Urothelium cell line (cell line): Measurements from ENCODE around the gene CCDC178.
A peak's percentile ranks its signal among the peaks of the same experiment; 100 is the strongest.
"Not testable (repeated sequence)": the region's sequence is repeated elsewhere in the genome, so short reads cannot be mapped to it uniquely, and the experiment has no call there.

Experiments used
- DNase-seq: peaks from one replicate; pipeline ENCODE4 v3.0.0; 2011; ENCODE audit warnings: low spot score, mixed read lengths
- FAIRE-seq: peaks from 2 replicates; lab custom pipeline; 2011; peaks lifted over from hg19 to GRCh38; lab: Jason Lieb, UNC

CCDC178 gene

DNA sequence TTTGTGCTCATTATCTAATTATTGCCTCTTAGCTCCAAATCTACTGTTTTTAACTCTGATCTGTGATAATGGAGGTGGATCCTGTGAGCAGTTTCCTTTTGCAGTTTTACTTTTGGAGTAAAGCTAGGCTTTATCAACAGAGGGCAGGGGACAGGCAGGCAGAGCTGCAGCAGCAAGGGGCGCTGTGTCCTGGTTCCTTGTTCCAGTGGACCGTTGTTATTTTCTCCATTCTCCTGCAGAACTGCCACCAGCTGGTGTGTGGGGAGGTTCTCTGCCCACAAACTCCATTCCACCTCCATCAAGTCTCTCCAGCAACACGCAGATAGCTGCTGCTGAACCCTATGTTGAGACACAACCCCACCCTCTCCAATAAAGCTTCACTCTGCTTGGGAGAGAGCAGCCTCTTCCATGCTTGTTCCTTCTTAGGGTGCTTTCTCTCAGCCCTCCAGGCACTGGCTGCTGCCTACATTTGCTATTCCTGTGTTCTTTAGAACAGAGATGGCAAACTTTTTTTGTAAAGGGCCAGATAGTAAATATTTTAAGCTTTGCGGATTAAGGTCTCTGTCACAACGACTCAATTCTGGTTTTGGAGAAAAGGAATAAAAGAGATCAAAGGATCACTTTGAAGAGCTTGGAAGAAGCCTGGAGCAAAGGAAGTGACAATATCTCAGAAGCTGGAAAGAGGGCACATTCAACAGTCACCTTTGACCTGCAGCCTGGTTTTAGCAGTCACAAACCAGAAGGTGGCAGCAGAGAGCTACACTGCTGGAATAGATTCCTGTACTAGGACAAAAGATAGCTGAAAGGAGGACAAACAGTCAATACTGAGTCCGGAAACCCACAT lies 208.8 kb downstream of the CCDC178 start:
- FAIRE-seq (no peak), DNase-seq (peak; percentile 34)

DNA sequence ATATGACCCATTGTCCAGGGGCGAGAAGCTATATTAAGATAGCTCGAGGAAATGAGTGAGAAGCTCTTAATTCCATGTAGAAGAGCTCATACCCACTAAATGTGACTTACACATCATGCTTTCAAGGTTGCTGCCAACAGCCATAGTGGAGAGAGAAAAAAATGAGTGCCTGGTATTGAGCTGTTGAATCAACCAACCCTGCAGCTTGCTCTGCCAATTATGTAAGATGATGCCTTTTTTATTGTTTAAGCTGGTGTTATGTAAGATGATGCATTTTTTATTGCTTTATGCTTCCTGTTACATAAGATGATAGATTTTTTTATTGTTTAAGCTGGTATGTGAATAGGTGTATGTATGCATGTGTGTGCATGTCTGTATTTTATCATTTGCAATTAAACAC lies 228.2 kb downstream of the CCDC178 start:
- FAIRE-seq = no peak
- DNase-seq = no peak

DNA sequence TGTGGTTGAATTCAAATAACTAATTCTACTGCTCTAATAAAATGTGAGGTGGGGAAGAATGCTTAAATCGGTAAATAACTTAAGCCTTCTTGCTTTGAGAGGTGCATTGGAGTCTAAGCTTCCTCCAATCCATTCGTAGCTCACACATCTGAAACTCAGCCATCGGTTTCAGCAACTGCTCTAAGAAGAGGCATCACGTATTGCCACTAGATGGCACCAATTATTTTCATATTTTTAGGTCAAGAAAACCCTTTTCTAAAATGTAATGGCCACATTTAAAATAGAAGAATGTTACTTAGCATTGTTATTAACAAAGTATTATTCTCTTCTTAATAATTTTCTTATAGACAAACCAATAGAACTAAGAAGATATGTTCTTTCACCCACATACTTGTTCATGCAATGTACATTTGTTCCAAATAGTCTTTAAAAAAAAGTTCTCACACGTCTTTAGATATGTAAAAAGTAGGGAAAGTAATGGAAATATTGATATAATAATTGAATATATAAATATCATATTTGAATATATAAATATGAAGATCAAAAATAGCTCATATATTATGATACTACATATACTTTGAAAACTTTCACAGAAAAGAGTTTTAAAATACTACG lies 229.8 kb downstream of the CCDC178 start:
- no peak for FAIRE-seq
- peak; percentile 13 for DNase-seq

DNA sequence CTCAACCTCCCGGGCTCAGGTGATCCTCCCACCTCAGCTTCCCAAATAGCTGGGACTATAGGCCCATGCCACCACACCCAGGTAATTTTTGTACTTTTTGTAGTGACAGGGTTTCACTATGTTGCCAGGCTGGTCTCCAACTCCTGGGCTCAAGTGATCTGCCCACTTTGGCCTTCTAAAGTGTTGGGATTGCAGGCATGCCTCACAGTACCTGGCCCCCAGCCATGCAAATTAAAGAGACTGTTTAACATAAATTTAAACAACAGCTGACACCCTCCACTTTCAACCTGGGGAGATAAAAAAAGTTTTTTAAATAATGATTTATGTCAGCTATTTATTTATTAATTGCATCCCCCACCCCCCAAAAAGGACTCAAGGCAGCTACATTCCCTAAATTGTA lies 234.7 kb downstream of the CCDC178 start:
- FAIRE-seq = no peak
- no peak for DNase-seq

DNA sequence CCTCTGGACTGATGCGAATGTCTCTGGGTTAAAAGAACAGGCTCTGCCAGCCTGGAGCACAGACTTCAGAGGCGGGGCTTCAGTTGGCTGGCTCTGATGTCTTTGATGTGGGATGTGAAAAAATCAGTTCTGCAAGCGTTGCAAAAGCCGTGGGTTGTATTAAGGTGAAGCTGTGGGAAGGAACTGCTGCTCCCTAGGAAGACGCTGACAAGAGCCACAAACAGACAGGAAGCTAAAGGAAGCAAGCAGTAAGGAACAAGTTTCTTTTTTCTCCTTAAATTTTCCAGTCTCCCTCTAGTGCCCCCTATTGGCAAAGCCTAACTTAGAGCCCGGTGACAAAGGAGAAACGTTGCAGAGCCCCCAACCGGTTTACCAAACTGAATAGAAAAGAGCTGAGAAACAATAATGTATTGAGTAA lies 239.0 kb downstream of the CCDC178 start:
- FAIRE-seq (no peak), DNase-seq (peak; percentile 26)

DNA sequence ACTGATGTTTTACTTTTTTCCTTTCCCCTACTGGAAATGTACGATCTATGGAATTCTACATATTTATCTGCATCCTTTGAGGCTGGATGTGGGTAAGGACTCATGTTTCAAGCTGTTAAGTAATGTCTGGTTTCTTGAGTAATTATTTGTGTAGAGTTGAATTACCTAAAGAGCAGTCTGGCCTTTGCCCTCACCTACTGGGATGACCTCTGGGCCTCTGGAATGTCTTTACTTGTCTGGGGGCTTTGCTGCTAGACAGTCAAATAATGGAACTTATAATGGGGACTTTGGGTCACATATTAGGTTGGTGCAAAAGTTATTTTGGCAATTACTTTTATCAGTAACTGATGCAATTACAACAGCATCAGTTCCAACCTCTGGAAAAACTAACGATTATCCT lies 244.7 kb downstream of the CCDC178 start:
- no peak for FAIRE-seq
- DNase-seq = no peak

DNA sequence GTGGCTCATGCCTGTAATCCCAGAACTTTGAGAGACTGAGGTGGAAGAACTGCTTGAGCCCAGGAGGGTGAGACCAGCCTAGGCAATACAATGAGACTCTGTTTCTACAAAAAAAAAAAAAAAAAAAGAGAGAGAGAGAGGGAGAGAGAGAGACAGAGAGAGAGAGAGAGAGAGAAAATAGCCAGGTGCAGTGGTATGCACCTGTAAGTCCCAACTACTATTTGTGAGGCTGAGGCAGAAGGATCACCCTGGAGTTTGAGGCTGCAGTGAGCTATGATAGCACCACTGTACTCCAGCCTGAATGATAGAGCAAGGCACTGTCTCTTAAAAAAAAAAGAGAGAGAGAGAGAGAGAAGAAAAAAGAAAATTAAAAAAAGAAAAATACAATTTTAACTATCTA lies 245.7 kb downstream of the CCDC178 start:
- DNase-seq = no peak
- FAIRE-seq = no peak

DNA sequence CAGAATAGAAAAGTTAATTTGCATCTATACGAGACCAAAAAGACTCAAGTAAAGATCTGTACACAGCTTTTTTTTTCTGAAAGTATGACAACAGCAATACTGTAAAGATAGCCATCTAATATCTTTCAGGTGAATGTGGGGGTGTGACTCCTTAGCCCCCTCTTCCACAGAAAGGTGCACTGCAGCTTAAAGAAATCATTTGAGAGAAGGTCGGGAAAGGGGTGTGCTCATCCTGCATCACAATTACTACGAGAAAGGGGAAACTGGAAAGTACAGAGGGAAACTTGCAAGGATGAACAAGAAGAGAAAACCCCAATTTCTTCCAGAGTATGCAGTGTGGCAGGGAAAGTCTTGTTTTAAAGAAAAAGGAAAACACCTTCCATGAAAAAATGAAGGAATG lies 255.6 kb downstream of the CCDC178 start:
- no peak for DNase-seq
- no peak for FAIRE-seq

DNA sequence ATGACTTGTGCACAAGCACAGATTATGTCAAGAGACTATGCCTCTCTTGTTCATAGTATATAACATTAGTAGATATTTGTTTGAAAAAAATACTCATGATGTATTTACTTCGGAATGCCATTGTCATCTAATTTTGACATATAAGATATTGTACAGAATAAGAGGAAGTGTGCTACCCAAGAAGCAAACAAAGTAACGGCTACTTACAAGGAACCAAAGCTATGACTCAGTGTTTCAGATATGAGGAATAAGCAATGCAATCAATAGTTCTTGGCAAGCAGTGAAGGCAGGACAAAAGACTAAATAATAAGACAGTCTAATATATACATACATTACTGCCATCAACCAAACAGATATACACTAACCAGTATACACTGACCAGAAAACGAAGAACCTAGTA lies 256.3 kb downstream of the CCDC178 start:
- FAIRE-seq = no peak
- DNase-seq = no peak

DNA sequence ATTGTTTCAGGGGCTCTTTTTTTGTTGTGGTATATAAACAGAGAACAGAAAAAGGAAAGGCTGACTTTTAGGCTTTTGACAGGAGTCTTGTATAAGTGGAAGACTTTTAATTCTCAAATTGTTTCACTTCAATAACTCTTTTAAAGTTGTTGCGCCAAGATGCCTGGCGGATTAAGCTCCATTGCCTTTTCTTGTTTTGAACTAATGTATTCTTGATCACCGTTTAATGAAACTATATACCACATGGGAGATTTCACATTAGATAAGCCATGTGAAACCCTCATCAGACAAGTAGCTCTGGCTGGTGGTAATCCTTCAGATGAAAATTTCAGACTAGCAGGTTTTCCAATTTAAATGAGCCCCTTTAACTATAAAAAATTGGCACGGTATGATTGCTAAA lies 257.4 kb downstream of the CCDC178 start:
- FAIRE-seq = no peak
- no peak for DNase-seq

DNA sequence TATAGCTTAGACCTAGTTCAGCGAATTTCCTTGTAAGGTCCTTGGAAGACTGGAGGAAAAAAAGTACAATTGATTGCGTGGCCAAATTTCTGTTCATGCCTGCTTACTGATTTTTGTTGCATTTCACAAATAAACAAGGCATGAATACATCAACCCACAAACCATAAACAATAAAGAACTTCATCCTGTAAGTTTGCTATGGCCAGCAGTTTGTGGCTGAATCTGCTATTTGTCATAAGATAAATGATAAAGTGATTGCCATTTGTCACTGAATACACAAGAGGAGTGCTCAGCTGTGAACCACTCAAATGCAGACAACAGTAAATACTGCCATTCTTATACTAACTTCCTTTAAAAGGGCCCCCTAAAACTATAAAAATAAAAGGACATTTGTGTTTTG lies 259.5 kb downstream of the CCDC178 start:
- DNase-seq (no peak), FAIRE-seq (no peak)

DNA sequence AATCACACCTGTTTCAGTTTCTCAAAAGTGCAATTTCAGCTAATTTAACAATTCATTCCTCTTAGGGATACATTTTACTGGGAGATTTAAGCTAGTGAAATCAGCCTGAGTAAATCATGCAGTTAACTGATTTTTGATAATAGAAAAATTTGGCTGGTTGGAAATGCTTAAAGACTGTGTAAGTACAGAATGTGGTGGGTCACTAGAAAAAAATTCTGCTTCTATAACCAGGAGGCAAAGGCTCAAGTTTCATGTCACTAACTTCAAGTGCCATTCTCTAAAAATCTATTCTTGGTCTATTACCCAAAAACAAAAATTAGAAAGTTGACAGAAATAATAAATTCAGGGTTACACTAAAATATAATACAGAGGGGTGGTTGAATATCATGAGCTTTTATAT lies 271.3 kb downstream of the CCDC178 start:
- FAIRE-seq (no peak), DNase-seq (no peak)

DNA sequence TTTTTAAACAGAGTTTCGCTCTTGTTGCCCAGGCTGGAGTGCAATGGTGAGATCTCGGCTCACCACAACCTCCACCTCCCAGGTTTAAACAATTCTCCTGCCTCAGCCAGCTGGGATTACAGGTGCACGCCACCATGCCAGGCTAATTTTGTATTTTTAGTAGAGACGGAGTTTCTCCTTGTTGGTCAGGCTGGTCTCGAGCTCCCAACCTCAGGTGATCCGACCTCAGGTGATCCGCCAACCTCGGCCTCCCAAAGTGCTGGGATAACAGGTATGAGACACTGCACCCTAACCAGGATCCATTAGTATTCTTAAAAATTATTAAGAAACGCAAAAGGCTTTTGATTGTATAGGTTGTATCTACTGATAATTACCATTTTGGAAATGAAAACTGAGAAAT lies 276.4 kb downstream of the CCDC178 start:
- FAIRE-seq, DNase-seq: not testable (repeated sequence)

DNA sequence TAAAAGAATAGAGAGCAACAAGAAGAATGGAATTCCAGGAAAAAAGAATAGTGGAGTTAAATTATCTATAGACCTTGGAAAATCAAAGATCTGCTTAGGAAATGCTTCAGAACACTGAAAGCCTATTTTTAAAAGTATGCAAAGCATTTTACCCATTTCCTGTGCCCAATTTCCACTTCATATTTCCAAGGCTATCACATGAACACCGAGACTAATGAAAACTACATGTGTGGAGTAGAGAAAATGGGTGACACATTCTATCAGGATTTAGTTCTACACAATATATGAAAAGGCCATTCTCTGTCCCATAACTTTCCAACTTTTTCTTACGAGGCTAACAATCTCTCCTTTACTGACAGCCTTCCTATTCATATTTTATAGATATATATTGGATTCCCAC lies 279.4 kb downstream of the CCDC178 start:
- no peak for FAIRE-seq

DNA sequence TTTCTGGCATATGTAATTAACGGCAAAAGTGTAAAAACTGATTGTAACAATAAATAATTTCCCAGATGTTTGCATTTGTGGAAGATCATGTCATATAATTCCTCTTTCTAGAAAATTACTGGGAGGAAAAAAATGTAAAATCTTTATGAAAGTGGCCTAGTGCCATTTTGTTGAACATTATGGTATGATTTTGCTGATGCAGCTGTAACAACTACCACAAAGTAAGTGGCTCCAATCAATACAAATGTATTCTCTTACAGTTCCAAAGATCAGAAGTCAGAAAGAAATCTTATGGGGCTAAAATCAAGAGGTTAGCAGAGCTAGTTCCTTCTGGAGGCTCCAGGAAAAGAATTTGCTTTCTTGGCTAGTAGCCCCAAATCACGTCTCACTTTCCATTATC lies 281.4 kb downstream of the CCDC178 start:
- no peak for FAIRE-seq
- DNase-seq = no peak

More for the DNA sequence above, 279.4 kb downstream of the CCDC178 start:
- DNase-seq = no peak

DNA sequence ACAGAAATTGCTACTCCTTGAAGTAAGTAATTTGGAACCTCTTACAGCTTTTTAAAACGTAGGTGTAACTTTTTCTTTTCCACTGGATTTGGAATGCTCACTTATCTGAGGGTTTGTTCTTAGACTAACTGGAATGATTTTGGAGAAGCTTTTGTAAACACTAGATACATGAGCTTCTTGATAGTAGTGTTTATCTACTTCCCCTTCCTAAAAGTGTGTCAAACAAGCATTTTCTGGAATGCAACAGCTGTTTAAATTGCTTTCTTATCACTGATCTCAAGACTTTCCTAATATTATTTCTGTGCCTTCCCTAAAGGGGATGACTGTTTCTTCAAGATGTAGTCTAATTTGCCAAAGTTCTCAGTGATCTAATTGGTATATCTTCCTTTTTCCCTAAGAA lies 282.6 kb downstream of the CCDC178 start:
- DNase-seq (no peak), FAIRE-seq (no peak)

DNA sequence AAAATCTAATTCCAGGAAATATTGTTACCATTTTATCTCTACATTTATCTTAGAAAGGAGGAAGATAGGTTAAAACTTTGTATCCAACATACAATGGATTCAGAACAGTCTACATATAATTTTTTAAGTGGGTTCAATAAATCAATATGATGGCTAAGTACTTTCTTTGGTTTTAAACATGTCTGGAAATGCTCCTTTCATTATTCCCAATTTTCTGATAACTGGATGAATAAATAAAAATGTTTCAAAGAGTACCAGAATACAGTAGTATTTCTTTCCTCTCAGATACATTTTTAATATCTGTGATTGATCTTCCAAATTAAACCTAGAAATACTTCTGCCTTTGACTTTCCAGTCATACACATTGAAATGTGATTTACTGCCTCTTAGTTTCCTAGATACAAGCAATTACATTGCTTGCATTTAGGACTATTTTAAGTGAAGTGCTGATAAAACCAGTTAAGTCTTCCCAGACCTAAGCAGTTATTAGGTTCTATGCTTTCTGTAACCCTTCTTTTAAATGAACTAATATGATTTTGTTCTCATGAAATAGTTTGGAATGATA lies 283.5 kb downstream of the CCDC178 start:
- FAIRE-seq (no peak), DNase-seq (no peak)

DNA sequence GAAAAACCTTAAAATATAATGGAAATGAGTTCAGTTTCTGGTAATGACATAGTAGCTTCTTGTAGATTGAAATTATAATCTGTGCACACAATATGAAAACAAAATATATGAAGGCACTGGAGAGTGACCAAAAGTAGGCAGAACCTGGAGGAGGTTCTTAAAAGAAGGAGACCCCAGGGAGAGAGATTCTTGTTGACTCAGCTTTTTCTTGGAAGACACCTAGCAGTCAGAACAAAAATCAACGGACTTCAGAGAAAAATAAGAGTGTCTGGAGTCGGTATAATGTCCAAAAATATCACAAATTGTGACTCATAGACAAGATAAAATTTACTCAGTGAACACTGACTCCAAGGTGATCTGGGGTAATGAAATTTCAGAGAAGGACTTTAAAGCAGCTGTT lies 286.5 kb downstream of the CCDC178 start:
- no peak for FAIRE-seq
- DNase-seq = no peak

DNA sequence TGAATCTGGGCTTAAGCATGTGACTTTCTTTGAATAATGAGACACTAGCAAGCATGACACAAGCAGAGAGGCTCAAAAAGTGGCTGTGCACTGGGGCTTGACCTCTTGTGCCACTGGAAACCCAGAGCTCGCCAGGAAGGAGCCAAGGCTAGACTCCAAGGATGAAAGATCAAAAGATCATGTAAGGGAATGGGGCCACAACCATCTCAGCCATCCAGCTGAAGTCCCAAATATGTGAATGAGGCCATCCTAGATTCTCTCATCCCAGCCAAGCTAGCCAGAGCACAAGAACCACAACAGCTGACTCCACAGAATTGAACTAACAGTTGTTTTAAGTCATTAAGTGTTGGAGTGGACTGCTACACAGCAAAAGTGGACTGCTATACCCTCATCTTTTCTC lies 288.1 kb downstream of the CCDC178 start:
- FAIRE-seq (no peak), DNase-seq (no peak)

DNA sequence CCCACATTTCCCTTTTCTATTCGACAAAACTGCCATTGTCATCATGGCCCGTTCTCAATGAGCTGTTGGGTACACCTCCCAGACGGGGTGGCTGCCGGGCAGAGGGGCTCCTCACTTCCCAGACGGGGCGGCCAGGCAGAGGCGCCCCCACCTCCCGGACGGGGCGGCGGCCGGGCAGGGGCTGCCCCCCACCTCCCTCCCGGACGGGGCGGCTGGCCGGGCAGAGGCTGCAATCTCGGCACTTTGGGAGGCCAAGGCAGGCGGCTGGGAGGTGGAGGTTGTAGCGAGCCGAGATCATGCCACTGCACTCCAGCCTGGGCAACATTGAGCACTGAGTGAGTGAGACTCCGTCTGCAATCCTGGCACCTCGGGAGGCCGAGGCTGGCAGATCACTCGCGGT lies 292.7 kb downstream of the CCDC178 start:
- not testable (repeated sequence) for DNase-seq, FAIRE-seq

DNA sequence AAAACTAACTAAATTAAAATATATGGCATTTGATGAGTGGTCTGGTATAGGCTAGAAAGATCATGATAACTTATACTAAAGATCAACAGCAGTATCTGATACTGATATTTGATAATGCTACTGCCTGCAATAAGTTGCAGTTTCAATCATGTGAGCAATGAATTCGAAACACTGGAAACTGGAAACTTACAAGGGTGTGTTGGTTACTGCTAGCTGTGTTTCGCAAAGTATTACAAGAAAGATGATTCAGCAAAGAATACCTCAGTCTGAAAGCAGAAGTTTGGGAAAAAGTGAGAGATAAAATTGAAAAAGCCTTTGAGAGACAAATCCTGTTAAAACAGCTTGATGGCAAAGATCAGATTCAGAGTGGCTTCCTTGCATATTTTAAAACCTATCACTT lies 294.5 kb downstream of the CCDC178 start:
- DNase-seq = no peak
- no peak for FAIRE-seq
